HG03354 (cell line): ENCODE results near the gene RTN1.
"Not testable (repeated sequence)": the region's sequence is repeated elsewhere in the genome, so short reads cannot be mapped to it uniquely, and the experiment has no call there.

Experiments
- ATAC-seq: cut with Tn5 transposase; IDR thresholded peaks from one replicate; pipeline ENCODE4 v1.9.1; 2021; ENCODE audit warnings: mild to moderate bottlenecking; ENCODE audit not compliant: unreplicated experiment, poor library complexity, severe bottlenecking

Gene RTN1

GRCh38 chr14:59711080-59711479 lies 159.5 kb downstream of the RTN1 start:
- no peak for ATAC-seq

- ATAC-seq, result no peak
These were observed 162.6 kb downstream of the RTN1 start for GRCh38 chr14:59707778-59708561.

GRCh38 chr14:59705866-59706265 lies 164.7 kb downstream of the RTN1 start:
- no peak for ATAC-seq

GRCh38 chr14:59705245-59705644 lies 165.3 kb downstream of the RTN1 start:
- ATAC-seq, result no peak

- no peak for ATAC-seq
These were observed 166.4 kb downstream of the RTN1 start for GRCh38 chr14:59704054-59704645.

- no peak for ATAC-seq
These were observed 171.1 kb downstream of the RTN1 start for GRCh38 chr14:59699442-59699841.

GRCh38 chr14:59698793-59699192 lies 171.8 kb downstream of the RTN1 start:
- no peak for ATAC-seq

- ATAC-seq, result no peak
These were observed 175.4 kb downstream of the RTN1 start for GRCh38 chr14:59695198-59695597.

- ATAC-seq, result no peak
These were observed 179.3 kb downstream of the RTN1 start for GRCh38 chr14:59691266-59691665.

- ATAC-seq, result no peak
These were observed 180.2 kb downstream of the RTN1 start for GRCh38 chr14:59690426-59690825.

GRCh38 chr14:59688224-59689170 lies 182.1 kb downstream of the RTN1 start:
- ATAC-seq, result peak; percentile 99

GRCh38 chr14:59687663-59688062 lies 182.9 kb downstream of the RTN1 start:
- ATAC-seq, result no peak

GRCh38 chr14:59679872-59680271 lies 190.7 kb downstream of the RTN1 start:
- no peak for ATAC-seq

- ATAC-seq, result no peak
These were observed 192.2 kb downstream of the RTN1 start for GRCh38 chr14:59678352-59678751.

- no peak for ATAC-seq
These were observed 192.8 kb downstream of the RTN1 start for GRCh38 chr14:59677771-59678231.

- ATAC-seq, result no peak
These were observed 195.2 kb downstream of the RTN1 start for GRCh38 chr14:59675394-59675793.

GRCh38 chr14:59664741-59665140 lies 205.8 kb downstream of the RTN1 start:
- ATAC-seq, result no peak

GRCh38 chr14:59657769-59658168 lies 212.8 kb downstream of the RTN1 start:
- no peak for ATAC-seq

- no peak for ATAC-seq
These were observed 214.1 kb downstream of the RTN1 start for GRCh38 chr14:59656473-59656872.

- not testable (repeated sequence) for ATAC-seq
These were observed 216.4 kb downstream of the RTN1 start for GRCh38 chr14:59654131-59654530.
